OCI-LY7 (cell line): ENCODE measurements around the gene ZBTB20.

Experiments
- CTCF ChIP-seq: fragments of 200-600 bp; sonication (generic); conservative IDR thresholded peaks from 2 replicates; pipeline ENCODE4 v1.5.1; 2014; ENCODE audit warnings: mild to moderate bottlenecking, antibody characterized with exemption, low read length, moderate library complexity, mixed read lengths
- EZH2phosphoT487 ChIP-seq: fragments of 200-600 bp; sonication (generic); IDR thresholded peaks from 2 replicates; pipeline ENCODE4 v1.6.1; 2018; ENCODE audit warnings: low read depth, borderline replicate concordance, mild to moderate bottlenecking, mixed run types, antibody characterized with exemption, low read length, moderate library complexity, mixed read lengths

- TF ChIP-seq CTCF (no peak), EZH2phosphoT487 (no peak)
These were observed 383.0 kb downstream of the ZBTB20 start for GRCh38 chr3:114764056-114764492.
